Gastroesophageal sphincter (tissue), 3 donors: ENCODE results near the gene SKIC2.

Experiments used
- CTCF ChIP-seq, 4 experiments: fragments of 200-600 bp in 2 of 4; fragments of 450-650 bp in 2 of 4; sonication (generic) in 1 of 4; IDR thresholded peaks; one replicate each; pipeline ENCODE4 v1.5.1; 2017 to 2019; ENCODE audit warnings: antibody characterized with exemption in 4 of 4, mild to moderate bottlenecking in 2 of 4, moderate library complexity in 2 of 4
- POLR2AphosphoS5 ChIP-seq: sonication (generic); formaldehyde crosslinking; IDR thresholded peaks from one replicate; pipeline ENCODE4 v1.6.1; 2017; ENCODE audit warnings: antibody characterized with exemption

DNA sequence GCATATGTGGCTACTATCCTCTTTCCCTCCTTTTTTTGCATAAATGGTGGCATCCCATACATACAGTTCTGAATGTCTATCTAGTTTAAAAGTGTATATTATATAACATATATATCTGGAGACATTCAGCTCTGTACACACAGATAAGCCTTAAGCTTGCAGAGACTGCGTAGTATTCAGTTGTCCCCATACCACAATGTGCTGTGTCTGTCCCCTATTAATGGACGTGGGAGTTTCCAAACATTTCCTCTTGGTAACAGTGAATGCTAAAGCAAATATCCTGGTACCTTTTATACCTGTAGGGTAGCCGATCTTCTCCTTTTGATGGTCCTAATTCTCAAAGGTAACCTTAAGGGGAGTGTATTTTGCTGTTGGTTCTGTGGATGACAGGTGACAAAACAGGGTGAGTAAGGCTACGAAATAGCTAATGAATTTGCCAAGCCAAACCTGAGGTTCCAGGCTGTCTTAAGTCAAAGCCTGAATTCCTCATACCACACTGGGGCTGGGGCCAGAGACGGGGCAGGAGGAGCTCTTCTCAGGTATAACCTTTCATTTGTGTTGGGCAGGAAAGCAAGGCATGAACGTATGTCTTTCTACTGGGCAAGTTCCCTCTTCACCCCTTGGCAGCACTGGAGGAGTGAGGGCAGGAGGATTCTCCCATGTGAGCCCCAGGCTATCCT, 39.2 kb upstream of the SKIC2 start:
- no peak for TF ChIP-seq POLR2AphosphoS5
- TF ChIP-seq CTCF (IDR thresholded peaks at IDR 0.05), result no peak
